HUES48 (cell line): ENCODE results near the gene EPHA7.

Experiments
- H3K27ac ChIP-seq: one replicate; pipeline ENCODE4 v1.7.0; 2013; ENCODE audit warnings: low read depth, low read length, inconsistent platforms
- H3K27me3 ChIP-seq: 2 replicates; pipeline ENCODE4 v1.6.1; 2013; ENCODE audit warnings: mild to moderate bottlenecking, low read length; ENCODE audit not compliant: control insufficient read depth, insufficient read depth
- H3K36me3 ChIP-seq: 2 replicates; pipeline ENCODE4 v1.6.1; 2013; ENCODE audit warnings: low read length; ENCODE audit not compliant: control insufficient read depth, insufficient read depth
- H3K4me1 ChIP-seq: 2 replicates; pipeline ENCODE4 v1.6.1; 2013; ENCODE audit warnings: mild to moderate bottlenecking, low read length; ENCODE audit not compliant: control insufficient read depth, insufficient read depth
- H3K4me3 ChIP-seq: 2 replicates; pipeline ENCODE4 v1.5.1; 2013; ENCODE audit warnings: mild to moderate bottlenecking, low read depth, low read length
- H3K9ac ChIP-seq: 2 replicates; pipeline ENCODE4 v1.6.1; 2013; ENCODE audit warnings: mild to moderate bottlenecking, low read depth, low read length, moderate library complexity
- H3K9me3 ChIP-seq: 2 replicates; pipeline ENCODE4 v1.6.1; 2013; ENCODE audit warnings: low read length; ENCODE audit not compliant: control insufficient read depth, insufficient read depth

The EPHA7 gene

GRCh38 chr6:93325761-93326160, 93.6 kb downstream of the EPHA7 start:
- H3K27me3 ChIP-seq = no peaks in the 10 kb centered on the region
- H3K4me1 ChIP-seq = no peaks in the 10 kb centered on the region
- H3K9me3 ChIP-seq = no peaks in the 10 kb centered on the region
- no peak overlapping the region for H3K27ac ChIP-seq
- no peaks in the 10 kb centered on the region for H3K36me3 ChIP-seq
- no peak overlapping the region for H3K4me3 ChIP-seq
- H3K9ac ChIP-seq = no peak overlapping the region

- Histone ChIP-seq H3K27ac (no peak overlapping the region), H3K4me1 (no peaks in the 10 kb centered on the region), H3K9me3 (no peaks in the 10 kb centered on the region), H3K4me3 (no peak overlapping the region), H3K36me3 (no peaks in the 10 kb centered on the region), H3K9ac (no peak overlapping the region), H3K27me3 (no peaks in the 10 kb centered on the region)
Observed at GRCh38 chr6:93323630-93324029, 95.7 kb downstream of the EPHA7 start.

GRCh38 chr6:93322651-93323050, 96.7 kb downstream of the EPHA7 start:
- no peaks in the 10 kb centered on the region for H3K9me3 ChIP-seq
- H3K4me1 ChIP-seq = no peaks in the 10 kb centered on the region
- no peaks in the 10 kb centered on the region for H3K36me3 ChIP-seq
- no peak overlapping the region for H3K27ac ChIP-seq
- H3K4me3 ChIP-seq = no peak overlapping the region
- no peak overlapping the region for H3K9ac ChIP-seq
- no peaks in the 10 kb centered on the region for H3K27me3 ChIP-seq

GRCh38 chr6:93319304-93319703, 100.1 kb downstream of the EPHA7 start:
- Histone ChIP-seq H3K4me3 (no peak overlapping the region), H3K9me3 (no peaks in the 10 kb centered on the region), H3K9ac (no peak overlapping the region), H3K27me3 (no peaks in the 10 kb centered on the region), H3K36me3 (no peaks in the 10 kb centered on the region), H3K4me1 (no peaks in the 10 kb centered on the region), H3K27ac (no peak overlapping the region)

GRCh38 chr6:93318121-93318520, 101.2 kb downstream of the EPHA7 start:
- H3K4me3 ChIP-seq = no peak overlapping the region
- no peak overlapping the region for H3K9ac ChIP-seq
- H3K27me3 ChIP-seq = no peaks in the 10 kb centered on the region
- H3K36me3 ChIP-seq = no peaks in the 10 kb centered on the region
- H3K9me3 ChIP-seq = no peaks in the 10 kb centered on the region
- H3K4me1 ChIP-seq = no peaks in the 10 kb centered on the region
- H3K27ac ChIP-seq = no peak overlapping the region

- no peak overlapping the region for H3K4me3 ChIP-seq
- no peaks in the 10 kb centered on the region for H3K27me3 ChIP-seq
- no peaks in the 10 kb centered on the region for H3K36me3 ChIP-seq
- H3K9ac ChIP-seq = no peak overlapping the region
- H3K4me1 ChIP-seq = no peaks in the 10 kb centered on the region
- no peaks in the 10 kb centered on the region for H3K9me3 ChIP-seq
- no peak overlapping the region for H3K27ac ChIP-seq
Observed at GRCh38 chr6:93317592-93317991, 101.8 kb downstream of the EPHA7 start.

GRCh38 chr6:93307505-93308409, 111.6 kb downstream of the EPHA7 start:
- Histone ChIP-seq H3K36me3 (no peaks in the 10 kb centered on the region), H3K4me3 (no peak overlapping the region), H3K27me3 (no peaks in the 10 kb centered on the region), H3K27ac (no peak overlapping the region), H3K9ac (no peak overlapping the region), H3K9me3 (no peaks in the 10 kb centered on the region), H3K4me1 (peaks cover 9% of the 10 kb centered on the region; the same call in 1 of the 2 replicates)

- peaks cover 14% of the 10 kb centered on the region for H3K4me1 ChIP-seq
- no peak overlapping the region for H3K27ac ChIP-seq
- H3K27me3 ChIP-seq = no peaks in the 10 kb centered on the region
- H3K9me3 ChIP-seq = no peaks in the 10 kb centered on the region
- H3K4me3 ChIP-seq = no peak overlapping the region
- H3K9ac ChIP-seq = no peak overlapping the region
- H3K36me3 ChIP-seq = no peaks in the 10 kb centered on the region
Observed at GRCh38 chr6:93305088-93305487, 114.3 kb downstream of the EPHA7 start.

- no peak overlapping the region for H3K4me3 ChIP-seq
- H3K27ac ChIP-seq = no peak overlapping the region
- peaks cover 14% of the 10 kb centered on the region for H3K4me1 ChIP-seq
- H3K9ac ChIP-seq = no peak overlapping the region
- no peaks in the 10 kb centered on the region for H3K9me3 ChIP-seq
- no peaks in the 10 kb centered on the region for H3K27me3 ChIP-seq
- H3K36me3 ChIP-seq = no peaks in the 10 kb centered on the region
Observed at GRCh38 chr6:93304505-93304904, 114.9 kb downstream of the EPHA7 start.

- no peak overlapping the region for H3K9ac ChIP-seq
- peaks cover 14% of the 10 kb centered on the region for H3K4me1 ChIP-seq
- H3K27ac ChIP-seq = no peak overlapping the region
- H3K36me3 ChIP-seq = no peaks in the 10 kb centered on the region
- H3K9me3 ChIP-seq = no peaks in the 10 kb centered on the region
- no peak overlapping the region for H3K4me3 ChIP-seq
- no peaks in the 10 kb centered on the region for H3K27me3 ChIP-seq
Observed at GRCh38 chr6:93300661-93301060, 118.7 kb downstream of the EPHA7 start.

- no peaks in the 10 kb centered on the region for H3K36me3 ChIP-seq
- H3K4me3 ChIP-seq = no peak overlapping the region
- peaks cover 8% of the 10 kb centered on the region for H3K4me1 ChIP-seq
- H3K9ac ChIP-seq = no peak overlapping the region
- H3K27ac ChIP-seq = no peak overlapping the region
- H3K9me3 ChIP-seq = no peaks in the 10 kb centered on the region
- no peaks in the 10 kb centered on the region for H3K27me3 ChIP-seq
Observed at GRCh38 chr6:93299622-93300021, 119.7 kb downstream of the EPHA7 start.
